Upper lobe of left lung (tissue), 6 donors: ENCODE measurements around the gene RALGAPA2. TPM values are rescaled to one million over a fixed set of nuclear protein-coding genes. Genes with fewer than 3 reads are reported as not detected.

Experiments used
- ATAC-seq, 2 donors: fragments of 200-7000 bp; cut with Tn5 transposase; one replicate each; pipeline ENCODE4 v1.9.1; 2022; ENCODE audit warnings: mild to moderate bottlenecking in 2 of 2, moderate library complexity in 2 of 2; ENCODE audit not compliant: low FRiP score in 2 of 2
- DNase-seq, 2 donors: peaks; one replicate each; pipeline ENCODE4 v3.0.0-alpha.2; 2019 to 2020
- H3K27ac ChIP-seq, 4 donors: fragments of 200-600 bp; sonication (generic); one replicate each; pipeline ENCODE4 v1.5.1; 2016 to 2019
- H3K27me3 ChIP-seq, 4 donors: fragments of 200-600 bp; sonication (generic); one replicate each; pipeline ENCODE4 v1.5.1; 2017 to 2019
- H3K36me3 ChIP-seq, 4 donors: fragments of 200-600 bp; sonication (generic); one replicate each; pipeline ENCODE4 v1.5.1; 2016 to 2019
- H3K4me1 ChIP-seq, 4 donors: fragments of 200-600 bp; sonication (generic); one replicate each; pipeline ENCODE4 v1.5.1; 2018 to 2019
- H3K4me3 ChIP-seq, 4 donors: fragments of 200-600 bp; sonication (generic); one replicate each; pipeline ENCODE4 v1.5.1; 2017 to 2019; ENCODE audit warnings: mild to moderate bottlenecking in 2 of 4, moderate library complexity in 1 of 4
- H3K9me3 ChIP-seq, 4 donors: fragments of 200-600 bp; sonication (generic); one replicate each; pipeline ENCODE4 v1.5.1; 2018 to 2019
- EP300 ChIP-seq, 4 donors: sonication (generic); formaldehyde crosslinking; IDR thresholded peaks; one replicate each; pipeline ENCODE4 v1.5.1; 2017; ENCODE audit warnings: antibody characterized with exemption in 4 of 4, control low read depth in 2 of 4
- POLR2A ChIP-seq, 4 donors: fragments of 450-650 bp; IDR thresholded peaks; one replicate each; pipeline ENCODE4 v1.5.1; 2016 to 2017; ENCODE audit warnings: antibody characterized with exemption in 4 of 4, mild to moderate bottlenecking in 2 of 4
- POLR2AphosphoS5 ChIP-seq, 2 donors: sonication (generic); formaldehyde crosslinking; IDR thresholded peaks; one replicate each; pipeline ENCODE4 v1.5.1; 2017; ENCODE audit warnings: antibody characterized with exemption in 2 of 2
- WGBS, 2 donors: methylation state at CpG; one replicate each; pipeline ENCODE4 v1.1.5; 2017 to 2018; 5-methylcytosine and 5-hydroxymethylcytosine counted together
- total RNA-seq, 6 donors: library from RNA; depleted of rRNA in 4 of 6; stranded (reverse); fragments of >200 nt in 4 of 6; gene quantifications; one replicate each; pipeline versions ENCODE4 v1.1.0 to v1.2.1, GENCODE V29; 2016 to 2021
- TF ChIP-seq, protein P1 (sequence below), 6 experiments: fragments of 450-650 bp in 4 of 6; fragments of 200-600 bp in 2 of 6; sonication (generic) in 2 of 6; IDR thresholded peaks; one replicate each; pipeline ENCODE4 v1.5.1; 2016 to 2019; ENCODE audit warnings: antibody characterized with exemption in 6 of 6
- donor health status: DM: no; HTN: no; CAD: no; lungs with moderate emphysema.
- donor health status: DM: no; HTN: yes; CAD: no; lungs with severe emphysema.

Gene RALGAPA2
- total RNA-seq, 6 donors from 2014 or later = 50.8 to 95.3 (median 65.3) TPM

DNA sequence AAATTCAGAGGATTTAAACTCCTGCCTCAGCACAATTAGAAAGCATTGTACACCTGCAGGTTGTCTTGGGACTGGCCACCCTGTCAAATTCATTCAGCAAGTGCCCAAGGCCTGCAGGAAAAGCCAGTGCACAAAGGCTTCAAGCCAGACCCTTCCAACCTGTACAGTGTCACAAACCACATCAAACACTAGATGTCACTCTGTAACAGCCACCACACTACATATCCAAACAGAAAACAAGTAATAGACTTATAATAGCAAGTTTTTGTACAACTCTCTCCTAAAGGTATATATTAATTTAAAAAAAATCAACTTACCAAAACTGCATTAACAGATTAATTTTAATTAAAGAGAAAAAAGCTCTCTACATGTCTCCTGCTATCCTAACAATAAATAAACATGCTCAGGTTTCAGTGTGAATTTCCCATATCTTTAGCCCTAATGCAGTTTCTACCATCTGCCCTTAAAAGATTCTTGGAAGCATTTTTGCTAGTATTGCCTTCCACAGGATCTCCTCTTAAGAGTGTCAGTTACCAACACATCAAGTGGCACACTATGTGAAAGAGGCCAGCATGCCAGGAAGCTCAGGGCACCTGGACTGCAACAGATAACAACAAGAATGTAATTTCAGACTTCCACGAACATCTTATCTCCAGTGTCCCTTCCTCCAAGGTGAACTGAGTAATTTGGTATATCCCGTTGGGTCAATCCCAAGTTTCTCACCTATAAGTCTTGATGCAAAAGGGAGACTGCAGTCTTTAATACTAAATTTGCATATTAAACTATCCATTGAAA lies 47.5 kb downstream of the RALGAPA2 start:
- WGBS, 2 donors = 50 to 56% methylated on average over 2 of the region's 2 CpGs
- no peaks in the 10 kb centered on the region for H3K27me3 ChIP-seq
- peak overlapping the region in 2 of 4 donors; percentile 19 to 38 for H3K27ac ChIP-seq
- peak; percentile 68 to 76 for ATAC-seq
- peak in 2 of 4 donors; percentile 20 to 27 for TF ChIP-seq EP300 (IDR thresholded peaks at IDR 0.05)
- TF ChIP-seq, protein P1, sequence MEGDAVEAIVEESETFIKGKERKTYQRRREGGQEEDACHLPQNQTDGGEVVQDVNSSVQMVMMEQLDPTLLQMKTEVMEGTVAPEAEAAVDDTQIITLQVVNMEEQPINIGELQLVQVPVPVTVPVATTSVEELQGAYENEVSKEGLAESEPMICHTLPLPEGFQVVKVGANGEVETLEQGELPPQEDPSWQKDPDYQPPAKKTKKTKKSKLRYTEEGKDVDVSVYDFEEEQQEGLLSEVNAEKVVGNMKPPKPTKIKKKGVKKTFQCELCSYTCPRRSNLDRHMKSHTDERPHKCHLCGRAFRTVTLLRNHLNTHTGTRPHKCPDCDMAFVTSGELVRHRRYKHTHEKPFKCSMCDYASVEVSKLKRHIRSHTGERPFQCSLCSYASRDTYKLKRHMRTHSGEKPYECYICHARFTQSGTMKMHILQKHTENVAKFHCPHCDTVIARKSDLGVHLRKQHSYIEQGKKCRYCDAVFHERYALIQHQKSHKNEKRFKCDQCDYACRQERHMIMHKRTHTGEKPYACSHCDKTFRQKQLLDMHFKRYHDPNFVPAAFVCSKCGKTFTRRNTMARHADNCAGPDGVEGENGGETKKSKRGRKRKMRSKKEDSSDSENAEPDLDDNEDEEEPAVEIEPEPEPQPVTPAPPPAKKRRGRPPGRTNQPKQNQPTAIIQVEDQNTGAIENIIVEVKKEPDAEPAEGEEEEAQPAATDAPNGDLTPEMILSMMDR (IDR thresholded peaks at IDR 0.05) = peak in 5 of 6 experiments; percentile 41 to 57 (median 51)
- TF ChIP-seq POLR2AphosphoS5 (IDR thresholded peaks at IDR 0.05) = no peak
- no peaks in the 10 kb centered on the region for H3K36me3 ChIP-seq
- H3K9me3 ChIP-seq = no peaks in the 10 kb centered on the region
- DNase-seq = no peak
- H3K4me3 ChIP-seq = no peak overlapping the region
- H3K4me1 ChIP-seq = peaks cover 24 to 42% (median 35%) of the 10 kb centered on the region in 4 donors

DNA sequence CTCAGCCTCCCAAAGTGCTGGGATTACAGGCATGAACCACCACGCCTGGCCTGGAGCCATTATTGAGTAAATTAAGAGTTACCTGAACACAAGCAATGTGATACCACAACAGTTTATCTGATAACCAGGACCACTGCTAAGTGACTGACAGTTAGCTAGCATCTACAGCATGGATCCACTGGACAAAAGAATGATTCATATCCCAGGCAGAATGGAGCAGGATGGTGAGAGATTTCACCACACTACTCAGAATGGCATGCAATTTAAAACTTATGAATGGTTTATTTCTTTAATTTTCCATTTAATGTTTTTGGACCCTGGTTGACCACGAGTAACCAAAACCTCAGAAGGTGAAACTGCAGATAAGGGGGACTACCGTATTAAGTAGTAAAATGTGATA lies 48.6 kb downstream of the RALGAPA2 start:
- TF ChIP-seq POLR2A (IDR thresholded peaks at IDR 0.05) (no peak), POLR2AphosphoS5 (IDR thresholded peaks at IDR 0.05) (no peak), EP300 (IDR thresholded peaks at IDR 0.05) (no peak)
- TF ChIP-seq, protein P1 (IDR thresholded peaks at IDR 0.05) = no peak
- H3K9me3 ChIP-seq = no peaks in the 10 kb centered on the region
- no peak overlapping the region for H3K27ac ChIP-seq
- DNase-seq (no peak), ATAC-seq (no peak)
- peaks cover 24 to 34% (median 30%) of the 10 kb centered on the region in 4 donors for H3K4me1 ChIP-seq
- no peak overlapping the region for H3K4me3 ChIP-seq
- WGBS, 2 donors = 88 to 92% methylated on average over 3 of the region's 3 CpGs
- no peaks in the 10 kb centered on the region for H3K27me3 ChIP-seq
- no peaks in the 10 kb centered on the region for H3K36me3 ChIP-seq

DNA sequence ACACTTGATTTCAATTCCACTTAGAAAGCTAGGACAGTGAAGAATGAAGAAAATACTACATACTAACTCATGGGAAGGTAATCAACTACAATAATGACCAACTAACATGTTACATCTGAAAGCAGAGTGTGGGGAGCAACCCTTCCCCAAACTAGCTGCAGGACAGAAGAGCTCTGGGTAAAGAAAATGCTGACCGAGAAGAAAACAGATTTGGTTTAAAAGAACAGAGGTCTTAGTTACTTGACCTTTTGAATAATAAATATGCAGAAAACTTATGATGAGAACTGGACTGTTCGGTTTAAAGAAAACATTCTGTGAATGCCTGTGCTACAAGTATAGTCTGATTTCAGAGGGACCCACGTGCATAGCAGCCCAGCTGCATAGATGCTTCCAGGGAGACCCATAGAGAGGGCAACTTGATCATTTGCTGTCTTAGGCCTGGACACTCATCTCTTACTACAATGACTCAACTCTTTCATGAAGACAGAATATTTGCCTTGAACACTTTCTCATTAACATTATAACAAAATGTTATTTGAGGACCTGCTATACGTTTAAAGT lies 53.5 kb downstream of the RALGAPA2 start:
- ATAC-seq (no peak), DNase-seq (no peak)
- no peaks in the 10 kb centered on the region for H3K9me3 ChIP-seq
- peaks cover 0 to 5% (median 0%) of the 10 kb centered on the region in 4 donors for H3K36me3 ChIP-seq
- no peaks in the 10 kb centered on the region for H3K4me1 ChIP-seq
- 67 to 81% methylated on average over 4 of the region's 4 CpGs for WGBS, 2 donors
- TF ChIP-seq POLR2AphosphoS5 (IDR thresholded peaks at IDR 0.05) (no peak), POLR2A (IDR thresholded peaks at IDR 0.05) (no peak), EP300 (IDR thresholded peaks at IDR 0.05) (no peak)
- TF ChIP-seq, protein P1 (IDR thresholded peaks at IDR 0.05) = no peak
- no peaks in the 10 kb centered on the region for H3K27me3 ChIP-seq
- H3K4me3 ChIP-seq = no peak overlapping the region
- no peak overlapping the region for H3K27ac ChIP-seq

DNA sequence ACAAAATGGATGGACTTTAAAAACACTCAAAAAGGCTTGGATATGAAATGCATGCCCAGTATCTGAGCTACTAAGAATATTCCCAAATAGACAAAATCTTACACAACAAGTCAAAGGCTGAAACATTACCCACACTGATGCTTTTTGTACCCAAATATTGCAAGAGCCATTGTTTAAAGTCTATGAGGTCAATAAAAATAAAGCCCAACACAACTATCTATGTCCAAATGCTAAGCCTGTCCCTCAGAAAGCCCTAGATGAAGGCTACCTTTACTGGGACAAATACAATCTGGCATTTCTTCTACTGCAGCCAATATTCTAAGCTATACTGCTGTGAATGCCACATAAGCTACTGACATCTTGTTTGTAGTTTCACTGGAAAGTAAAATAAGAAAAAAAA lies 54.3 kb downstream of the RALGAPA2 start:
- no peak for TF ChIP-seq POLR2AphosphoS5 (IDR thresholded peaks at IDR 0.05)
- H3K27ac ChIP-seq = no peak overlapping the region
- no peak for ATAC-seq

DNA sequence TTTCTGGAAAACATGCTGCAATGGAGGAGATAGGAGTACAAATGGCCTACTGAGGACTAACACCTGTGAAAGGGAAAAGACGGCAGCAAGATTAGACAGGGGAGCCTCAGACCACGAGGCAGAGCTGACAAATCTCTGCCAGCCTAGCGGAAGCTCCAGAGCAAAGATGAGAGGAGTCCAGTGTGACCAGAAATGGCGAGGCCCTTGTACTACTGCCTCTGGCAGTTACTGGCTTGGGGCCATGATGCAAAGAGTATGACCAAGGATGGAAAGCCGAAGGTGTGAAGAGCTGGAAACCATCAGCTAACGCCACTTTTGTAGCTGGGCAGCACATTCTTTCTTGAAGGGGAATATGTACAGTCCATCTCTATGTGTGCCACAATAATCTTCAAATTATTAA lies 55.4 kb downstream of the RALGAPA2 start:
- Histone ChIP-seq H3K27ac (no peak overlapping the region), H3K27me3 (no peaks in the 10 kb centered on the region), H3K4me1 (no peaks in the 10 kb centered on the region), H3K36me3 (peaks cover 0 to 8% (median 1%) of the 10 kb centered on the region in 4 donors), H3K4me3 (no peak overlapping the region), H3K9me3 (no peaks in the 10 kb centered on the region)
- no peak for ATAC-seq
- TF ChIP-seq POLR2AphosphoS5 (IDR thresholded peaks at IDR 0.05) (no peak), POLR2A (IDR thresholded peaks at IDR 0.05) (no peak), EP300 (IDR thresholded peaks at IDR 0.05) (no peak)
- TF ChIP-seq, protein P1 (IDR thresholded peaks at IDR 0.05) = no peak
- WGBS, 2 donors = 91 to 94% methylated on average over 6 of the region's 6 CpGs
- DNase-seq = no peak

More for the DNA sequence above, 54.3 kb downstream of the RALGAPA2 start:
- Histone ChIP-seq H3K4me3 (no peak overlapping the region), H3K4me1 (no peaks in the 10 kb centered on the region), H3K27me3 (no peaks in the 10 kb centered on the region), H3K36me3 (peaks cover 0 to 5% (median 0%) of the 10 kb centered on the region in 4 donors), H3K9me3 (no peaks in the 10 kb centered on the region)
- no peak for DNase-seq
